MM.1S (cell line): ENCODE data around the gene GPC5.

Experiments used
- CTCF ChIP-seq: fragments of 300-600 bp; sonication (generic); IDR thresholded peaks from 2 replicates; pipeline ENCODE4 v1.5.1; 2016; ENCODE audit warnings: antibody characterized with exemption, low read length, mixed read lengths
- EZH2 ChIP-seq: fragments of 300-600 bp; sonication (generic); optimal IDR thresholded peaks from 2 replicates; pipeline ENCODE3; 2017; ENCODE audit warnings: low read depth, mild to moderate bottlenecking, antibody characterized with exemption, low read length, mixed read lengths

GRCh38 chr13:91362908-91363307 lies 35.5 kb upstream of the GPC5 start:
- TF ChIP-seq CTCF, result no peak
- TF ChIP-seq EZH2, result no peak
